NCI-H2196 (cell line): ENCODE measurements around the gene METRN.
"Not testable (repeated sequence)": the region's sequence is repeated elsewhere in the genome, so short reads cannot be mapped to it uniquely, and the experiment has no call there.

ENCODE experiments used
- DNase-seq: peaks from one replicate; lab custom pipeline; 2025; ENCODE audit not compliant: unreplicated experiment; lab: John Stamatoyannopoulos, UW

METRN gene

GRCh38 chr16:691242-691641 is 23.7 kb upstream of the METRN start:
- DNase-seq = not testable (repeated sequence)

- no peak for DNase-seq
Measured at GRCh38 chr16:692356-693108, 22.4 kb upstream of the METRN start.

GRCh38 chr16:693364-693763 is 21.6 kb upstream of the METRN start:
- DNase-seq = no peak

DNA sequence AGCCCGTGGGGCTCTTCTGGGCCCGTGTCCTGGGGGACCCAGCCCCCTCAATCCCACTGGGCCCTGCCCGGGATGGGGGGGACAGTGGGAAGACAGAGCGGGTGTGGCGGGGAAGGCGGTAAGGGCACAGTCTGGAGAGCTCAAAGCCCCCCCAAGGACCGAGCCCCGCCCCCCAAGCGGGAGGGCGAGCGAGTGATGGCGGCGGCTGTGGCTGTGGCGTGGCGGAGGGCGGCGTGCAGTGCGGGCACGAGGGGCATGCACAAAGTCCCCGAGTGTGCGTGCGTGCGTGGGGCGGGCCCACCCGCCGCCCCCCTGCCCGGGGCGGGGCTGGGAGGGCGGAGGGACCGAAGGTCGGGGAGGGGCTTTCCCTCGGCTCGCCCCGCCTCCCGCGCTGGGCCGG is 21.2 kb upstream of the METRN start:
- no peak for DNase-seq

DNA sequence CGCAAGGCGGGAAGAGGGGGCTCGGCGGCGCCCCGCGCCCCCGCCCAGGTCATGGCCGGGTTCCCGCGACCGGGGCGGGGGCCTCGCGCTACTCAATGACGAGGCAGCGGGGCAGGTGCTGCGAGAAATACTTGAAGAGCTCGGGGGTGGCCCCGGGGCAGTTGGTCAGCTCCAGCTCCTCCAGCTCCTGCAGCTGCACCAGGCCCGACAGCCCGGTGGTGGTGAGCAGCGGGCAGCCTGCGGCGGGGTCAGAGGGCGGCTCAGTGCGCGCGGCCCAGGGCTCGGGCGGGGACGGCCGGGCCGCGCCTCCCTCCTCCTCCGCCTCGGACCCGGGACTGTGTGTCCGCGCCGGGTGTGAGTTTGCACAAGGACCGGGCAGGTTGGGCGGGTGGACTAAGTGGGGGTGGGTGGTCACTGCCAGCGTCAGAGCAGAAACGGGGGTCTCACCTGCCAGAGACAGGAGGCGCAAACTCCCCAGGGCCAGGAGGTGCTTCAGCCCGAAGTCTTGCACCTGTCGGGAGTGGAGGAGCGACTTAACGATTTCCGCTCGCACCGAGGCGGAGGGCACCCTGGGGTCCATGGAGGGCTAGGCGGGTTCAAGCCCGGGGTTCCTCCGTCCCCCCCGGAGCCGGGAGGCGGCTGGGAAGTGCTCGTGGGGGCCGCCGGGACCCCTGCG is 20.6 kb upstream of the METRN start:
- DNase-seq = no peak

GRCh38 chr16:694863-695354 is 20.0 kb upstream of the METRN start:
- DNase-seq = no peak

GRCh38 chr16:695355-696089 is 19.4 kb upstream of the METRN start:
- DNase-seq = peak; percentile 96

- no peak for DNase-seq
Measured at GRCh38 chr16:698911-699671, 15.8 kb upstream of the METRN start.

DNA sequence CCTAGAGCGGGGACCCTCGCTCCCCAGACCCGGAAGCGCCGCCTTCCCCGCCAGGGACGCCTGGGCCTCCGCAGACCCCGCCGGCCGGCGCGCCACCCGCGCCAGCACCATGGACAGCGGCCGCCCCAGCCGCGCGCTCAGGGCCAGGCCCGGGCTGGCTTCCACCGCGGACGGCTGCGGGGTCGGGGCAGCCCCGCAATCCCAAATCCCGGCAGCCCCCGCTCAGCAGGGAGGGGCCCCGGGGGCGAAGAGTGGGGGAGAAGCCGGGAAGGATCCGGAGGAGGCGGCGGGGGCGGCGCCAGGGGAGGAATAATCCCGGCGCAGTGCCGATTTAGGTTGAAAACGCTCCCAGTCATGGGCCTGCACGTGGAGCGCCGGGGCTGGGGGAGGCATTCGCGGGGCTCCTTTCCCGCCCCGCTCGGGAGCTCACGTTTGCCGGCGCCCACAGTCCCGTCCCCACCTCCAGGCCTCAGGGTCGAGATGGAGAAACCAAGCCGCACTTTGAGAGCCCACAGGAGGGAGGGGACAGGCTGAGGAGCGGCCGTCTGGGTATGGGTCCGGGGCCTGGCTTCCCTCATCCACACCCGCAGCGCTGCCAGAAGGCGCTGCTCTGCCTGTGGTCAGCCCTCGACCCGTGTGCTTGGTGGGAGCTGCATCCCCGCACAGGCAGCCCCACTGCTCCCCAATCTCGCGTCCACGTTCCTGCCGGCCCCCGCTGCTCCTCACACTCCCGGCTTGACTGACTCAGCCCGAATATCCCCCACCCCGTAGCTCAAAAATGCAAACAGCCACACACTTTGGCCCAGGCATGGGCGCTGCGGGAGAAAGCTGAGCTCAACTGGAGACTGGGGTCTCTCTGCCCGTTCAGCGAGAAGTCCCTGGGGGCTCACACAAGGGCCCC is 14.0 kb upstream of the METRN start:
- no peak for DNase-seq

GRCh38 chr16:702341-702740 is 12.6 kb upstream of the METRN start:
- no peak for DNase-seq

GRCh38 chr16:703406-703805 is 11.5 kb upstream of the METRN start:
- no peak for DNase-seq

- DNase-seq = no peak
Measured at GRCh38 chr16:704047-704446, 10.9 kb upstream of the METRN start.

GRCh38 chr16:704552-705380 is 10.2 kb upstream of the METRN start:
- peak; percentile 42 for DNase-seq

- DNase-seq = peak; percentile 91
Measured at GRCh38 chr16:705431-706188, 9.3 kb upstream of the METRN start, which contains the start of gene FBXL16. Gene FBXL16, minus strand, starts transcription at chr16:705801. Its CDS starts 8,396 bp downstream, at chr16:697405.

DNA sequence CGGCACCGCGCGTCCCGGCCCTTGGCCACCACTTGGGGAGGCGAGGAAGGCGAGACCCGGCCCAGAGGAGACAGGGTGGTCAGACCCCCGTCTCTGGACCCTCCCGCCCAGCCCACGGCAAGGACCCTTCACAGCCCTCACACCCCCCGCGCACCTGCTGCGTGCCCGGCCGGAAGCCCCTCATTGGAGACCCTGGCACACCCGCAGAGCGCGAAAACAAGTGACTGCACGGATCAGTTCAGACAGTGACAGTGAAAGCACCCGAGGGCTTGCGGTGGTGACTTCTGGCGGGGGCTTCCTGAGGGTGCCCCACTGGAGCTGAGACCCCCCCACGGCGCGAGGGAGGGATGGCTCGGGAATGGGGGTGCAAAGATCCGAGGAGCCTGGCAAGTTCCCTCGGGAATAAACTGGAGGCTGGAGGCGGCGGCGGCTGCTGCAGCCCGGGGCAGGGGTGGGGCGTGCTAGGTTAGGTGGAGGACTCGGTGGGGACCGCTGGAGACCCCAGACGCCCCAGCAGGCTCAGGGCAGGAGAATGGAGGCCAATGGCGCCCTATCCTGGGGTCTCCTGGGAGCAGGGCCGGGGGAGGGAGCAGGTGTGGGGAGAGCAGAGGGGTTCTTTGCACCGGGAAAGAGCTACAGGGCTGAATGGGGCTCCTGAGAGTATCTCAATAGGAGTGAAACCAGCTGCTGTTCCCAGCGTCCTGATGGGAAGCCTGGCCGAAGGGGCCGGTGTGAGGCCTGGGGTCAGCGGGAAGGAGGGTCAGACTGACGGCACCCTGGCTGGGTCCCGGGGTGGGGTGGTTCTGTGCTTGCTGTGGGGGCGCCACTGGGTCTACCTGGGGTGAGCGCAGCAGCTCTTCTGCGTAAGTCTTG is 8.5 kb upstream of the METRN start:
- no peak for DNase-seq

DNA sequence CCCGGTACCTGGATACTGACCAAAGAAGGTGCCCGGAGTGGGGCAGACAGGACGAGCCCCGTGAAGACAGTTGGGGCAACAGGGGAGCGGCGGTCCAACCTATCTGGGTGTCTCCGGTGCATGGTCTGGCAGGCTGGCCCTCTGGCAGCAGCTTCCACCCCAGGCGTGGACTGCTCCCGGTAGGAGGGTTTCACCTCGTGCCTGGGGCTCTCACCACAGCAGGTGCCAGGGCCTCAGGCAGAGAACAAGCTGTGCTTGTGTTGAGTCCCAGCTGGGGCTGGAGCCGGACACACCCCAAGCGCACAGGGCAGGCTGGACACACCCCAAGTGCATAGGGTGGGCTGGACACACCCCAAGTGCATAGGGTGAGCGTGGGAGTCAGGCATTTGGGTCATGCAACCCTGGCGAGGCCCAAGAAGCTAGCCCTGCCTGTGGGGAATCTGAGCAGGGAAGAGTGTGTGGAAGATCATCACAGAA is 7.8 kb upstream of the METRN start:
- no peak for DNase-seq

DNA sequence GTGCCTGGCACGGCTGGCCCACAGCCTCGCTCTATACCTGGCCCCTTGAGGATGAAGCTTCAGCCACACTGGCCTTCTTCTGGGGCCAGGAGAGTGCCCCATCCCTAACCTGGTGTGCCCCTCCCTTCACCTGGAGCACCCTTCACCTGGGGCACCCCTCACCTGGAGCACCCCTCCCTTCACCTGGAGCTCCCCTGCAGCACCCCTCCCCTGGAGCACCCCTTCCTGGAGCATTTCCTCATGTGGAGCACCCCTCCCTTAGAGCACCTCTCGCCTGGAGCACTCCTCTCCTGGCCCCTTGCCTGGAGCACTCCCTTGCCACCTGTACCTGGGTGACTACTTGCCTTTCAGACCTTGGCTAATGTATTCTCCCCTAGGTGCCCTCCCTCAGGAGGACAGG is 6.9 kb upstream of the METRN start:
- DNase-seq = no peak
